ENCODE results near the gene LOXHD1.

Gene LOXHD1

DNA sequence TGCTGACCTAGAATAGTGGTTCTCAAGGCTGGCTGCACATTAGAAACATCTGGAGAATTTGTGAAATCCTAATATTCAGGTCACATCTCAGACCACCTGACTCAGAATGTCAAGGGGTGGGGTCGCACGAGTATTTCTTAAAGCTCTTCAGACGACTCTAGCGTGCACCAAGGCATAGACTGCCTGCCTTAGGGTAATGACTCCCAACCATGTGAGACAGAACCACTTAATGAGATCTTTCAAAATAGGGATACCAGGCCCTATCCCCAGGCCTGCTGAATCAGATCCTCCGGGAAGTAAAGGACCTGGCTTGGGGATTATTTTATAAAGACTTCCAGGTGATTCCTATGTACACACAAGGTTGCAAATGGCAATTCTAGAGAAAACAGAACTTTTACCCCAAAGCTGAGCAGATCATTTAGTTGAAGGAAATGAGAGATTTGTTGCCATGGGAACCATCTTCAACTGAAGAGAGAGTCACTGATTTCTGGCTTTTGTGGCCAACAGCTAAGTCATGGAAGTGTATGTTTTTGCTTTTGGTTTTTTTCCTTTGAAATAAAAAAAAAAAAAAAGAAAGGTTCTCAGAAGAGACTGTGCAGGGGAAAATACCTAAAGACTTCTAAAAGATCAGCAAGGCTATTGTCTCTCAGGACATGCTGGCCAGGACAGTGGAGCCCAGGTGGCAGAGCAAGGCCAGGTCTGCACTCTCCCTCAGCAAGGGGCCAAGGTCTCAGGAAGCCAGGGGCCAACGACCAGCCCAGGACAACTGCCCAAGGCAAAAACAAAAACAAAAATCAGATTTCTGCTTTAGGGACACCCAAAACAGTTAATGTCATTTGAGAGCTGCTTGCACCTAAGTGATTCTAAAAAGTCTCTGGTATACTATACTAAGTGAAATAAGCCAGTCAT is 15.3 kb upstream of the LOXHD1 start:
- no peak for DNase-seq
- no peak overlapping the region for H3K27ac ChIP-seq (ENCODE audit: low read length)
- H3K9ac ChIP-seq (ENCODE audit: low read depth, low read length) = no peak overlapping the region
- H3K79me2 ChIP-seq (ENCODE audit: insufficient read depth, low read length) = no peaks in the 10 kb centered on the region
- H3K9me3 ChIP-seq (ENCODE audit: insufficient read depth, low read length, severe bottlenecking) = no peaks in the 10 kb centered on the region
- no peaks in the 10 kb centered on the region for H3K4me1 ChIP-seq (ENCODE audit: insufficient read depth, low read length)
- peaks cover 26% of the 10 kb centered on the region for H3K27me3 ChIP-seq (ENCODE audit: insufficient read depth, low read length, poor library complexity)
- H3K4me2 ChIP-seq (ENCODE audit: insufficient read depth, low read length) = no peak overlapping the region
- H2AFZ ChIP-seq (ENCODE audit: low read depth, low read length) = no peak overlapping the region
- H3K36me3 ChIP-seq (ENCODE audit: insufficient read depth, low read length) = no peaks in the 10 kb centered on the region
- ATAC-seq (ENCODE audit: insufficient read depth, low read depth) = 0 out of 3 replicates have a peak, but pooled peaks have one; percentile 35
- no peak for TF ChIP-seq CTCF (IDR thresholded peaks at IDR 0.05; ENCODE audit: borderline replicate concordance, extremely low read depth, low read length, poor library complexity, severe bottlenecking)
- TF ChIP-seq EZH2 (IDR thresholded peaks at IDR 0.05; ENCODE audit: borderline replicate concordance, low read depth, low read length, severe bottlenecking) = no peak
- peaks cover 3% of the 10 kb centered on the region; the same call in 1 of the 2 replicates for H4K20me1 ChIP-seq (ENCODE audit: insufficient read depth, low read length)
- no peak overlapping the region for H3K4me3 ChIP-seq (ENCODE audit: low read depth in 1 of 2, low read length in 2 of 2)

- H3K4me2 ChIP-seq (ENCODE audit: insufficient read depth, low read length) = no peak overlapping the region
- H3K27me3 ChIP-seq (ENCODE audit: insufficient read depth, low read length, poor library complexity) = peaks cover 13% of the 10 kb centered on the region
- no peak overlapping the region for H2AFZ ChIP-seq (ENCODE audit: low read depth, low read length)
- no peak for TF ChIP-seq CTCF (IDR thresholded peaks at IDR 0.05; ENCODE audit: borderline replicate concordance, extremely low read depth, low read length, poor library complexity, severe bottlenecking)
- TF ChIP-seq EZH2 (IDR thresholded peaks at IDR 0.05; ENCODE audit: borderline replicate concordance, low read depth, low read length, severe bottlenecking) = no peak
- H3K4me3 ChIP-seq (ENCODE audit: low read depth in 1 of 2, low read length in 2 of 2) = no peak overlapping the region
- no peaks in the 10 kb centered on the region for H3K9me3 ChIP-seq (ENCODE audit: insufficient read depth, low read length, severe bottlenecking)
- DNase-seq = no peak
- no peaks in the 10 kb centered on the region for H3K36me3 ChIP-seq (ENCODE audit: insufficient read depth, low read length)
- no peaks in the 10 kb centered on the region for H3K4me1 ChIP-seq (ENCODE audit: insufficient read depth, low read length)
- ATAC-seq (ENCODE audit: insufficient read depth, low read depth) = no peak
- H4K20me1 ChIP-seq (ENCODE audit: insufficient read depth, low read length) = no peaks in the 10 kb centered on the region
- no peak overlapping the region for H3K9ac ChIP-seq (ENCODE audit: low read depth, low read length)
- H3K79me2 ChIP-seq (ENCODE audit: insufficient read depth, low read length) = no peaks in the 10 kb centered on the region
- H3K27ac ChIP-seq (ENCODE audit: low read length) = no peak overlapping the region
Measured at GRCh38 chr18:46668694-46669093, 11.7 kb upstream of the LOXHD1 start.

DNA sequence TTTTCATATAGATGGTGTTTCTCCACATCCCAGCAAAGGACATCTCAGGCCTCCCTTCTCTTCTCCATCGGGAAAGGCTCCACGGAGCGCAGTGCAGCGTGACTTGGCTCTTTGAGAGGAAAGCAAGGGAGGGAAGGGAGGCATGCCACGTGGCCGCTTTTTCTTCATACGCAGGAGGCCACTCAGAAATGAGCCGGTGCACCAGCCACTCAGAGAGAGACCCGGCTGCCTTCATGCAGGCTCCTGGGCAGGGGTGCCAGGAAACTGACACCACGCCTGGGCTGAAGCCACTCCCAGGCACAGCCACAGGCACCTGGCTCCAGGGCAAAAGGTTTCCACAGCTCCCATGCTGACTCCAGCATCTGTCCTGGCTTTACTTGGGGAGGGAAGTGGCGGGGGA is 11.1 kb upstream of the LOXHD1 start:
- Histone ChIP-seq H3K79me2 (ENCODE audit: insufficient read depth, low read length) (no peaks in the 10 kb centered on the region), H3K9me3 (ENCODE audit: insufficient read depth, low read length, severe bottlenecking) (no peaks in the 10 kb centered on the region), H3K4me2 (ENCODE audit: insufficient read depth, low read length) (no peak overlapping the region), H3K27me3 (ENCODE audit: insufficient read depth, low read length, poor library complexity) (peaks cover 10% of the 10 kb centered on the region), H3K4me3 (ENCODE audit: low read depth in 1 of 2, low read length in 2 of 2) (no peak overlapping the region), H3K27ac (ENCODE audit: low read length) (no peak overlapping the region), H3K36me3 (ENCODE audit: insufficient read depth, low read length) (no peaks in the 10 kb centered on the region), H2AFZ (ENCODE audit: low read depth, low read length) (no peak overlapping the region), H3K9ac (ENCODE audit: low read depth, low read length) (no peak overlapping the region), H4K20me1 (ENCODE audit: insufficient read depth, low read length) (no peaks in the 10 kb centered on the region), H3K4me1 (ENCODE audit: insufficient read depth, low read length) (no peaks in the 10 kb centered on the region)
- DNase-seq = no peak
- ATAC-seq (ENCODE audit: insufficient read depth, low read depth) = no peak
- TF ChIP-seq CTCF (IDR thresholded peaks at IDR 0.05; ENCODE audit: borderline replicate concordance, extremely low read depth, low read length, poor library complexity, severe bottlenecking) = no peak
- no peak for TF ChIP-seq EZH2 (IDR thresholded peaks at IDR 0.05; ENCODE audit: borderline replicate concordance, low read depth, low read length, severe bottlenecking)
